Measurements from ENCODE around the gene ALDH3A1.

DNA sequence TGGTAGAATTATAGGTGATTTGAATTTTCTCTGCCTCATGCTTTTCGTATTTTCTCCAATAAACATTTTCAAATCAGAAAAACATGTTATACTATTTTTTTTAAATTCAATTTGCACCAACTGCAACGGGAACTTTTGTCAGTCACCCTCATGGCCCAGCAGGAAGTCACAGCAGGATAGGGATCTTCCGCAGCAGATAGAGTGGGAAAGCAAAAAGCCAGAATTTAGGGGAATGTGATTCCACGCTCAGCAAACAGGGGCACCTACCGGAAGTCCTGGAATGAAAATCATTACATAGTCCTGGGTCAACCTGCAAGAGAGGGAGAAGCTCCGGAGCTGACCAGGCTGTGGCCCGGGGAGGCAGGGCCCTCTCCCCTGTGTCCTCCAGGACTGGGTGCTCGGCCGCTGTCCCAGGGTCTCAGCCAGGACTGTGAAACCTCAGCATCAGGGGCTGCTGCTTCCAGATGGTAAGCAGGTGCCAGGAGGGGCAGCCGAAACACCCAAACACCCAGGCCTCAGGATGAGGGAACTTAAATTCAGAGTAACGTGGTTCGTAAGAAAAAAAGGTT is 35.6 kb downstream of the ALDH3A1 start:
- TF ChIP-seq, protein P1, sequence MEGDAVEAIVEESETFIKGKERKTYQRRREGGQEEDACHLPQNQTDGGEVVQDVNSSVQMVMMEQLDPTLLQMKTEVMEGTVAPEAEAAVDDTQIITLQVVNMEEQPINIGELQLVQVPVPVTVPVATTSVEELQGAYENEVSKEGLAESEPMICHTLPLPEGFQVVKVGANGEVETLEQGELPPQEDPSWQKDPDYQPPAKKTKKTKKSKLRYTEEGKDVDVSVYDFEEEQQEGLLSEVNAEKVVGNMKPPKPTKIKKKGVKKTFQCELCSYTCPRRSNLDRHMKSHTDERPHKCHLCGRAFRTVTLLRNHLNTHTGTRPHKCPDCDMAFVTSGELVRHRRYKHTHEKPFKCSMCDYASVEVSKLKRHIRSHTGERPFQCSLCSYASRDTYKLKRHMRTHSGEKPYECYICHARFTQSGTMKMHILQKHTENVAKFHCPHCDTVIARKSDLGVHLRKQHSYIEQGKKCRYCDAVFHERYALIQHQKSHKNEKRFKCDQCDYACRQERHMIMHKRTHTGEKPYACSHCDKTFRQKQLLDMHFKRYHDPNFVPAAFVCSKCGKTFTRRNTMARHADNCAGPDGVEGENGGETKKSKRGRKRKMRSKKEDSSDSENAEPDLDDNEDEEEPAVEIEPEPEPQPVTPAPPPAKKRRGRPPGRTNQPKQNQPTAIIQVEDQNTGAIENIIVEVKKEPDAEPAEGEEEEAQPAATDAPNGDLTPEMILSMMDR (IDR thresholded peaks at IDR 0.05 in 2 of 3, conservative IDR thresholded peaks at IDR 0.05 in 1 of 3; ENCODE audit: control insufficient read depth in 2 of 3, extremely low read depth in 1 of 3, insufficient read depth in 1 of 3, low read depth in 3 of 3, low read length in 3 of 3) = no peak
- TF ChIP-seq SIN3A (IDR thresholded peaks at IDR 0.05; ENCODE audit: low read depth, low read length) (no peak), TARDBP (IDR thresholded peaks at IDR 0.05; ENCODE audit: borderline replicate concordance) (no peak), CEBPB (IDR thresholded peaks at IDR 0.05; ENCODE audit: borderline replicate concordance in 1 of 2, low read depth in 2 of 2, low read length in 2 of 2) (no peak), EP300 (IDR thresholded peaks at IDR 0.05; ENCODE audit: borderline replicate concordance in 1 of 2, control insufficient read depth in 1 of 2, low read depth in 2 of 2, low read length in 2 of 2) (no peak), CBX3 (IDR thresholded peaks at IDR 0.05; ENCODE audit: borderline replicate concordance, low read depth) (no peak)
- TF ChIP-seq, protein P2, sequence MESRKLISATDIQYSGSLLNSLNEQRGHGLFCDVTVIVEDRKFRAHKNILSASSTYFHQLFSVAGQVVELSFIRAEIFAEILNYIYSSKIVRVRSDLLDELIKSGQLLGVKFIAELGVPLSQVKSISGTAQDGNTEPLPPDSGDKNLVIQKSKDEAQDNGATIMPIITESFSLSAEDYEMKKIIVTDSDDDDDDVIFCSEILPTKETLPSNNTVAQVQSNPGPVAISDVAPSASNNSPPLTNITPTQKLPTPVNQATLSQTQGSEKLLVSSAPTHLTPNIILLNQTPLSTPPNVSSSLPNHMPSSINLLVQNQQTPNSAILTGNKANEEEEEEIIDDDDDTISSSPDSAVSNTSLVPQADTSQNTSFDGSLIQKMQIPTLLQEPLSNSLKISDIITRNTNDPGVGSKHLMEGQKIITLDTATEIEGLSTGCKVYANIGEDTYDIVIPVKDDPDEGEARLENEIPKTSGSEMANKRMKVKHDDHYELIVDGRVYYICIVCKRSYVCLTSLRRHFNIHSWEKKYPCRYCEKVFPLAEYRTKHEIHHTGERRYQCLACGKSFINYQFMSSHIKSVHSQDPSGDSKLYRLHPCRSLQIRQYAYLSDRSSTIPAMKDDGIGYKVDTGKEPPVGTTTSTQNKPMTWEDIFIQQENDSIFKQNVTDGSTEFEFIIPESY (IDR thresholded peaks at IDR 0.05) = no peak

All from GM12878 (cell line).